Prostate gland (tissue), 2 donors: ENCODE measurements around the gene CDH13. TPM values are rescaled to one million over a fixed set of nuclear protein-coding genes. Genes with fewer than 3 reads are reported as not detected.

ENCODE experiments used
- DNase-seq: peaks from one replicate; pipeline ENCODE4 v3.0.0-alpha.2; 2019; ENCODE audit warnings: low spot score
- H3K27ac ChIP-seq, 2 donors: fragments of 200-600 bp; sonication (generic); 2 replicates each; pipeline ENCODE4 v1.5.1; 2017 to 2019
- H3K27me3 ChIP-seq: fragments of 200-600 bp; sonication (generic); replicated peaks from 2 replicates; pipeline ENCODE4 v1.5.1; 2019; ENCODE audit not compliant: insufficient read depth
- H3K36me3 ChIP-seq, 2 donors: fragments of 200-600 bp; sonication (generic); 1 replicate in 1 of 2; 2 replicates in 1 of 2; pipeline versions ENCODE4 v1.5.1 to v1.8.1; 2017 to 2019
- H3K4me1 ChIP-seq: fragments of 200-600 bp; sonication (generic); replicated peaks from 2 replicates; pipeline ENCODE4 v1.5.1; 2019
- H3K4me3 ChIP-seq, 2 donors: fragments of 200-600 bp; sonication (generic); 2 replicates each; pipeline ENCODE4 v1.5.1; 2017 to 2019
- H3K9me3 ChIP-seq: fragments of 200-600 bp; sonication (generic); 2 replicates; pipeline ENCODE4 v1.5.1; 2017
- POLR2A ChIP-seq: fragments of 450-650 bp; IDR thresholded peaks from one replicate; pipeline ENCODE4 v1.6.1; 2016; ENCODE audit warnings: antibody characterized with exemption, mild to moderate bottlenecking
- POLR2AphosphoS5 ChIP-seq: sonication (generic); formaldehyde crosslinking; IDR thresholded peaks from one replicate; pipeline ENCODE4 v1.6.1; 2017; ENCODE audit warnings: antibody characterized with exemption
- WGBS: methylation state at CpG from one replicate; pipeline ENCODE4 v1.1.5; 2018; 5-methylcytosine and 5-hydroxymethylcytosine counted together
- intact Hi-C: fragments of 100-400 bp; cut with DNase I; formaldehyde crosslinking; loops from one replicate; pipeline ENCODE4 v1.14.2; 2022
- total RNA-seq, 2 donors: library from RNA; depleted of rRNA; stranded (reverse); fragments of >200 nt; gene quantifications; one replicate each; pipeline ENCODE4 v1.1.0, GENCODE V29; 2016
- TF ChIP-seq, protein P1 (sequence below), 4 experiments: fragments of 200-600 bp in 2 of 4; fragments of 450-650 bp in 2 of 4; sonication (generic) in 2 of 4; IDR thresholded peaks; 1 replicate in 3 of 4; 2 replicates in 1 of 4; pipeline ENCODE4 v1.5.1; 2016 to 2019; ENCODE audit warnings: antibody characterized with exemption in 4 of 4, mild to moderate bottlenecking in 2 of 4, moderate library complexity in 2 of 4

CDH13 gene
- total RNA-seq, 2 donors from 2014 or later: 20.6 to 23.0 TPM

DNA sequence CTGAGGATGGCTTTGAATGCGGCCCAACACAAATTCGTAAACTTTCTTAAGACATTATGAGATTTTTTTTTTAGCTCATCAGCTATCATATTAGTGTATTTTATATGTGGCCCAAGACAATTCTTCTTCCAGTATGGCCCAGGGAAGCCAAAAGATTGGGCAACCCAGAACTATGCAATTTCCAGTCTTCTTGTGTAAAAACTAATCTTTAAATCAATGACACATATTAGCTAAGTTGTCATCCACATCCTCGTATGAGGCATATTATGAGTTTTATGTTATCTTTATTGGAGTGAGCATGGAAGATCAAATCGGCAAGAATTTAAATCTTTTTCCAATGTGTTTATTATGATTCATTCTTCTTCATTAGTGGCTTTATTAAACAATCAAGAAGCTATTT lies 982.4 kb downstream of the CDH13 start:
- TF ChIP-seq POLR2AphosphoS5 (no peak), POLR2A (no peak)
- TF ChIP-seq, protein P1, sequence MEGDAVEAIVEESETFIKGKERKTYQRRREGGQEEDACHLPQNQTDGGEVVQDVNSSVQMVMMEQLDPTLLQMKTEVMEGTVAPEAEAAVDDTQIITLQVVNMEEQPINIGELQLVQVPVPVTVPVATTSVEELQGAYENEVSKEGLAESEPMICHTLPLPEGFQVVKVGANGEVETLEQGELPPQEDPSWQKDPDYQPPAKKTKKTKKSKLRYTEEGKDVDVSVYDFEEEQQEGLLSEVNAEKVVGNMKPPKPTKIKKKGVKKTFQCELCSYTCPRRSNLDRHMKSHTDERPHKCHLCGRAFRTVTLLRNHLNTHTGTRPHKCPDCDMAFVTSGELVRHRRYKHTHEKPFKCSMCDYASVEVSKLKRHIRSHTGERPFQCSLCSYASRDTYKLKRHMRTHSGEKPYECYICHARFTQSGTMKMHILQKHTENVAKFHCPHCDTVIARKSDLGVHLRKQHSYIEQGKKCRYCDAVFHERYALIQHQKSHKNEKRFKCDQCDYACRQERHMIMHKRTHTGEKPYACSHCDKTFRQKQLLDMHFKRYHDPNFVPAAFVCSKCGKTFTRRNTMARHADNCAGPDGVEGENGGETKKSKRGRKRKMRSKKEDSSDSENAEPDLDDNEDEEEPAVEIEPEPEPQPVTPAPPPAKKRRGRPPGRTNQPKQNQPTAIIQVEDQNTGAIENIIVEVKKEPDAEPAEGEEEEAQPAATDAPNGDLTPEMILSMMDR (IDR thresholded peaks at IDR 0.05): no peak
- DNase-seq: no peak
- intact Hi-C loops: no loop called here
- Histone ChIP-seq H3K36me3 (no peaks in the 10 kb centered on the region), H3K27me3 (no peaks in the 10 kb centered on the region), H3K4me1 (no peaks in the 10 kb centered on the region), H3K4me3 (no peak overlapping the region), H3K9me3 (no peaks in the 10 kb centered on the region), H3K27ac (no peak overlapping the region)
- WGBS: 50% methylated on average over 4 of the region's 4 CpGs

DNA sequence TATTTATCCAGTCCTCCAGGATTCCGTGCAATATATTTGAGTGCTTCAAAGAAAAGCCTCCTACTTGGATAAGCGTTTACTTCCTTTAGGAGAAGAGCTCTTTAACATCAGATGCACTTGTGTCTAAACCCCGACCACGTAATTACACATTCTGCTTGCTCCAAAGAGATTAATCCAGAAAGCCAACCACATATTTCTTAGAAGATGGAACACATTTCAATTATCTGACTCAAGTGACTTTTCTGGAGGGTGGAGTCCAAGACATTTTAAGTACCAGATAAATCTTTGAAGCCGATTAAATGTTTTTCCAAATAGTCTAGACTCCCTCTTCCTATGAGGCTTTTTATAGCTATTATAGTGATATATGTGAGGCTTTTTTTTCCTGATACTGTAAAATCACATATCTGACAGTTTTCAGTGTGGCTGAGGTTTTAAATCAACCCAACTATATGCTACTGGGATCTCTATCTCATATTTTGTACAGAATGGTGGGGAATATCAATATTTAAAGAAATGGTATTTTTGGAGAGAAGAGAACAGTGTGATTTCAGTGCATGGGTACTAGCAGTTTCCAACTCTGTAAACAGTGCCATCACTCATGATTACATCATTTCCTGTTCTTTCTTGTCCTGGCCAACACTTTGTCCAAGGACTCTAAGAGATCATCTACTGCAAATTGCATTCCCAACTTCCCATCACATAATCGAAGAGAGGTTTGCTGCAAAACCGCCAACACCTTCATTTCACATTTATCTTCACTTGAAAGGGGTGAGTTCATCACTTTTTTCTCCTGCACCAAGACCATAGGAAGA lies 988.6 kb downstream of the CDH13 start:
- TF ChIP-seq, protein P1 (IDR thresholded peaks at IDR 0.05): no peak
- TF ChIP-seq POLR2A (no peak), POLR2AphosphoS5 (no peak)
- intact Hi-C loops: no loop called here
- Histone ChIP-seq H3K27ac (no peak overlapping the region), H3K27me3 (no peaks in the 10 kb centered on the region), H3K4me1 (no peaks in the 10 kb centered on the region), H3K4me3 (no peak overlapping the region), H3K36me3 (no peaks in the 10 kb centered on the region), H3K9me3 (no peaks in the 10 kb centered on the region)
- no peak for DNase-seq
- WGBS: 69% methylated on average over 7 of the region's 7 CpGs

DNA sequence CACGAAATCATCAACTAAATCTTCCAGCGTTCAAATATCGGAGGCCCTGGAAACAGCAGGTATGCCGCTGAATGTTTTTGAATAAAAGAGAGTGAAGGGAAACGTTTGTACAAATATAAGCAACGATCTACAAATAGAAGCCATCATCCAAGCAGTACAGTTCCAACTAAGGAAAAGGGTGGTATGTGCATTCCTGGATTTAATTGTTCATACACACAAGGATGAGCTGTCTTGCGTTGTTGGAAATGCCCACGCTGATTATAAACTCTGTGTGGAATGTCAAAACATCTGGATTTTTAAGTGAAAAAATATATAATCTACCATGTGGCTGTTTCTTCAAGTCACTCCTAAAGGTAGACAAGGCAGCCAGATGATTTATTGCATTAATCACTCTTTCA lies 989.2 kb downstream of the CDH13 start:
- H3K9me3 ChIP-seq: no peaks in the 10 kb centered on the region
- no peaks in the 10 kb centered on the region for H3K4me1 ChIP-seq
- H3K36me3 ChIP-seq: no peaks in the 10 kb centered on the region
- H3K27ac ChIP-seq: no peak overlapping the region
- WGBS: 78% methylated on average over 8 of the region's 8 CpGs
- no peak for TF ChIP-seq POLR2A
- TF ChIP-seq, protein P1 (IDR thresholded peaks at IDR 0.05): no peak
- no peak for TF ChIP-seq POLR2AphosphoS5
- DNase-seq: no peak
- intact Hi-C loops: no loop called here
- H3K27me3 ChIP-seq: no peaks in the 10 kb centered on the region
- H3K4me3 ChIP-seq: no peak overlapping the region

DNA sequence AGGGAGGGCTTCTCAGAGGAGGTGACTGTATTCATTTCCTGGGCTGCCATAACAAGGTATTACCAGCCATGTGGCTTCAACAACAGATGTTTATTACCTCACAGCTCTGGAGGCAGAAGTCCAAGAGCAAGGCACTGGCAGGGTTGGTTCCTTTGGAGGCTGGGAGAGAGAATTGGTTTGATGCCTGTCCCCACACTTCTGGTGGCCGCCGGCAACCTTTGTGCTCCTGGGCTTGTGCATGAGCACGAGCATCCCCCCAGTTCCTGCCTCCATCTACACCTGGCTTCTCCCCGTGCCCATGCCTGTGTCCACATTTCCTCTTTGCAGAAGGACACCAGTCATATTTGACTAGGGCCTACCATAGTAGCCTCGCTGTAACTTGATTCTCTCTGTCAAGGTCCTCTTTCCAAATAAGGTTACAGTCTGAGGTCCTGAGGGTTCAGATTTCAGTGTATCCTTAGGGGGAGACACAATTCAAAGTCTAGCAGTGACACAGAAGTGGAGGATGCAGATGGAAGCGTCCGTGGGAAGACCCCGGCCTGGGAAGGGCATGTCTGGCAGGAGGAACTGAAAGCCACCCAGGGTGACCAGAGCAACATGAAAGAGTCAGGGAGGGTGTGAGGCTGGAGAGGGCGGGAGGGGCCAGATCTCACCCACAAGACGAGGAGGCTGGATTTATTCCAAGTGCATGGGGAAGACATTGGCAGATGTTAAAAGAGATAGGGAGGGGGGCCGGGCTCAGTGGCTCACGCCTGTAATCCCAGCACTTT lies 992.8 kb downstream of the CDH13 start:
- intact Hi-C loops: no loop called here
- Histone ChIP-seq H3K9me3 (no peaks in the 10 kb centered on the region), H3K36me3 (no peaks in the 10 kb centered on the region), H3K27ac (no peak overlapping the region), H3K27me3 (no peaks in the 10 kb centered on the region), H3K4me1 (no peaks in the 10 kb centered on the region), H3K4me3 (no peak overlapping the region)
- no peak for DNase-seq
- WGBS: 51% methylated on average over 12 of the region's 12 CpGs
- TF ChIP-seq POLR2A (no peak), POLR2AphosphoS5 (no peak)
- TF ChIP-seq, protein P1 (IDR thresholded peaks at IDR 0.05): no peak
